Stimulated activated CD4-positive, alpha-beta T cell treated with anti-CD3 and anti-CD28 coated beads, Interleukin-1b, Interleukin-23, amount 100 ng/mL, for 1 hour (primary cell): ENCODE data around the gene CMTM3.
A peak's percentile ranks its signal among the peaks of the same experiment; 100 is the strongest.
"Not testable (repeated sequence)": the region's sequence is repeated elsewhere in the genome, so short reads cannot be mapped to it uniquely, and the experiment has no call there.

Experiments
- DNase-seq, 2 donors: peaks; one replicate each; pipeline ENCODE4 v3.0.0-alpha.2; 2020; ENCODE audit warnings: low read depth in 2 of 2

The CMTM3 gene

GRCh38 chr16:66608241-66609138, 4.0 kb downstream of the CMTM3 start:
- DNase-seq: peak; percentile 58 to 84

GRCh38 chr16:66609139-66609510, 4.6 kb downstream of the CMTM3 start:
- DNase-seq: no peak

GRCh38 chr16:66610111-66610820, 5.8 kb downstream of the CMTM3 start:
- no peak for DNase-seq

GRCh38 chr16:66611911-66612310, 7.4 kb downstream of the CMTM3 start:
- DNase-seq: not testable (repeated sequence)

- DNase-seq: no peak
These were observed 7.9 kb downstream of the CMTM3 start for GRCh38 chr16:66612422-66612821.

- no peak for DNase-seq
These were observed 9.8 kb downstream of the CMTM3 start for GRCh38 chr16:66614161-66614802.

- DNase-seq: no peak
These were observed 11.7 kb downstream of the CMTM3 start for GRCh38 chr16:66616169-66616568.

- DNase-seq: no peak
These were observed 12.1 kb downstream of the CMTM3 start for GRCh38 chr16:66616592-66616991.

GRCh38 chr16:66617010-66617434, 12.5 kb downstream of the CMTM3 start:
- no peak for DNase-seq

GRCh38 chr16:66617728-66618127, 13.2 kb downstream of the CMTM3 start:
- DNase-seq: no peak

- DNase-seq: no peak
These were observed 14.3 kb downstream of the CMTM3 start for GRCh38 chr16:66618588-66619375.

- no peak for DNase-seq
These were observed 15.3 kb downstream of the CMTM3 start for GRCh38 chr16:66619534-66620428.

- no peak for DNase-seq
These were observed 15.9 kb downstream of the CMTM3 start for GRCh38 chr16:66620429-66620795.

GRCh38 chr16:66621973-66622372, 17.5 kb downstream of the CMTM3 start:
- DNase-seq: no peak

- no peak for DNase-seq
These were observed 18.4 kb downstream of the CMTM3 start for GRCh38 chr16:66622863-66623262.

GRCh38 chr16:66623755-66624154, 19.3 kb downstream of the CMTM3 start:
- no peak for DNase-seq

GRCh38 chr16:66627611-66628378, 23.3 kb downstream of the CMTM3 start:
- DNase-seq: not testable (repeated sequence)

- no peak for DNase-seq
These were observed 25.4 kb downstream of the CMTM3 start for GRCh38 chr16:66629856-66630255.

GRCh38 chr16:66630561-66631260, 26.2 kb downstream of the CMTM3 start:
- DNase-seq: not testable (repeated sequence)
